ENCODE data around the gene NRTN. TPM values are rescaled to one million over a fixed set of nuclear protein-coding genes. Genes with fewer than 3 reads are reported as not detected.

Gene NRTN
- total and polyA plus RNA-seq, 2 of the 4 experiments (the other 2 are of a cell fraction) = 0.17 to 0.18 TPM

DNA sequence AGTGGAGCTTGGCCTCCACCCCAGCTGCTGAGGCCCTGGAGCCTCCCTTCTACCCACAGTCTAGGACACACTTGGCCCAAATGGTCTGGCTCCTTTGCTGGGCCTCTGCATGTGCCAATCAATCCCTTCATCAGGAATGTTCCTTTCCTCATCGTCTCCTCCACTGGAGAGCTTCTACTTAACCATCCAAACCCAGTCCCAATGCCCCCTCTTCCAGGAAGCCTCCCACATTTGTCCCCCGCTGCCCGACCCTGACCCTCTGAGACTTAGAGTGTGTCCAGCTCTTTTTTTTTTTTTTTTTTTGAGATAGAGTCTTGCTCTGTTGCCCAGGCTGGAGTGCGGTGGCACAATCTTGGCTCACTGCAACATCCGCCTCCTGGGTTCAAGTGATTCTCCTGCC, 16.4 kb upstream of the NRTN start:
- BruUV-seq (replicated peaks) = no TSS peak

More for the DNA sequence above, 16.4 kb upstream of the NRTN start:
- intact Hi-C loops (cut with micrococcal nuclease) = no loop called here
- no peak overlapping the region for H2BK120ac ChIP-seq (ENCODE audit: low read depth, low read length)
- H3K27ac ChIP-seq (ENCODE audit: insufficient read depth, low read length) = no peak overlapping the region
- no peak for ATAC-seq (ENCODE audit: low read depth)
- H3K9me1 ChIP-seq (ENCODE audit: insufficient read depth, low read length) = 0 out of 2 replicates have a peak, but pooled peaks cover 3% of the 10 kb centered on the region
- H3K36me3 ChIP-seq (ENCODE audit: control insufficient read depth, insufficient read depth, low read length) = peaks cover 47% of the 10 kb centered on the region
- H3K14ac ChIP-seq (replicated peaks; ENCODE audit: low read depth, low read length) = no peak overlapping the region
- no peak overlapping the region for H3K4me2 ChIP-seq (ENCODE audit: low read depth, low read length)
- no peak overlapping the region for H4K8ac ChIP-seq (ENCODE audit: low read depth in 2 of 2, low read length in 2 of 2)
- 100% methylated on average over 1 of the region's 5 CpGs; no CpG with 5 or more reads in 1 of the 2 experiments for WGBS, 2 experiments (ENCODE audit: extremely low coverage in 2 of 2, insufficient read length in 1 of 2)
- H3K9ac ChIP-seq (ENCODE audit: low read depth, low read length) = no peak overlapping the region
- no peak overlapping the region for H3K56ac ChIP-seq (ENCODE audit: extremely low read depth, insufficient read depth, low read length)
- no peak overlapping the region for H3K23ac ChIP-seq (ENCODE audit: low read depth, low read length)
- POLR2A ChIA-PET (ENCODE audit: unreplicated experiment) = no interaction called here
- dilution Hi-C loops (cut with HindIII; ENCODE audit: low sequenced_read_pairs, unreplicated experiment) = no loop called here
- CTCF ChIA-PET = no interaction called here
- no peak overlapping the region for H4K91ac ChIP-seq (ENCODE audit: insufficient read depth, low read depth, low read length)
- no peak overlapping the region for H3K4ac ChIP-seq (ENCODE audit: low read depth, low read length)
- no peak overlapping the region for H2AFZ ChIP-seq (replicated peaks; ENCODE audit: low read length, poor library complexity)
- no peak overlapping the region for H3K4me3 ChIP-seq (ENCODE audit: insufficient read depth, low read depth, low read length)
- no peaks in the 10 kb centered on the region for H3K27me3 ChIP-seq (ENCODE audit: control insufficient read depth, insufficient read depth, low read length)
- no peak overlapping the region for H4K5ac ChIP-seq (ENCODE audit: low read depth, low read length)
- no peak for DNase-seq
- H2AK5ac ChIP-seq (ENCODE audit: low read depth, low read length) = no peak overlapping the region
- no peak for TF ChIP-seq MAZ (IDR thresholded peaks at IDR 0.05; ENCODE audit: borderline replicate concordance, low read depth, low read length)
- TF ChIP-seq FOS (IDR thresholded peaks at IDR 0.05; ENCODE audit: low read depth, low read length) = no peak
- TF ChIP-seq NFE2L2 (IDR thresholded peaks at IDR 0.05; ENCODE audit: low read depth, low read length) = no peak
- TF ChIP-seq BHLHE40 (IDR thresholded peaks at IDR 0.05; ENCODE audit: low read depth, low read length) = no peak
- TF ChIP-seq RFX5 (IDR thresholded peaks at IDR 0.05; ENCODE audit: low read depth, low read length) = no peak
- TF ChIP-seq SMC3 (IDR thresholded peaks at IDR 0.05; ENCODE audit: low read depth, low read length) = no peak
- TF ChIP-seq CEBPB (IDR thresholded peaks at IDR 0.05; ENCODE audit: low read depth, low read length) = no peak
- no peak for TF ChIP-seq USF2 (IDR thresholded peaks at IDR 0.05; ENCODE audit: low read depth, low read length)
- no peak for TF ChIP-seq POLR2A (IDR thresholded peaks at IDR 0.05; ENCODE audit: low read depth, low read length)
- TF ChIP-seq MXI1 (IDR thresholded peaks at IDR 0.05; ENCODE audit: borderline replicate concordance, low read depth, low read length) = no peak
- no peak for TF ChIP-seq RCOR1 (IDR thresholded peaks at IDR 0.05; ENCODE audit: insufficient replicate concordance, low read length)
- no peak for TF ChIP-seq RAD21 (IDR thresholded peaks at IDR 0.05; ENCODE audit: low read length)
- H3K4me1 ChIP-seq (ENCODE audit: control insufficient read depth, insufficient read depth, low read length) = 0 out of 2 replicates have a peak, but pooled peaks cover 2% of the 10 kb centered on the region
- no peaks in the 10 kb centered on the region for H3K9me3 ChIP-seq (ENCODE audit: control insufficient read depth, insufficient read depth, low read length)
- peak overlapping the region; percentile 50 for H2AK9ac ChIP-seq (replicated peaks; ENCODE audit: low read depth, low read length, poor library complexity)
- peaks cover 0 to 11% of the 10 kb centered on the region in 2 experiments; a peak in 2 of 4 replicates for H3K79me1 ChIP-seq (ENCODE audit: low read depth in 1 of 2, low read length in 2 of 2)
- no peak overlapping the region for H2BK5ac ChIP-seq (ENCODE audit: low read depth, low read length, poor library complexity, severe bottlenecking)
- in situ Hi-C loops (cut with MboI; ENCODE audit: low sequenced_read_pairs) = no loop called here
- no peak overlapping the region for H2BK15ac ChIP-seq (ENCODE audit: low read depth, low read length)
- no peak overlapping the region for H2BK20ac ChIP-seq (ENCODE audit: low read depth, low read length)
- peaks cover 7% of the 10 kb centered on the region for H4K20me1 ChIP-seq (ENCODE audit: insufficient read depth, low read length)
- H3K18ac ChIP-seq (ENCODE audit: low read depth, low read length) = no peak overlapping the region

Measured in IMR-90 (cell line).